ENCODE data around the gene ASB16.
A peak's percentile ranks its signal among the peaks of the same experiment; 100 is the strongest.

DNA sequence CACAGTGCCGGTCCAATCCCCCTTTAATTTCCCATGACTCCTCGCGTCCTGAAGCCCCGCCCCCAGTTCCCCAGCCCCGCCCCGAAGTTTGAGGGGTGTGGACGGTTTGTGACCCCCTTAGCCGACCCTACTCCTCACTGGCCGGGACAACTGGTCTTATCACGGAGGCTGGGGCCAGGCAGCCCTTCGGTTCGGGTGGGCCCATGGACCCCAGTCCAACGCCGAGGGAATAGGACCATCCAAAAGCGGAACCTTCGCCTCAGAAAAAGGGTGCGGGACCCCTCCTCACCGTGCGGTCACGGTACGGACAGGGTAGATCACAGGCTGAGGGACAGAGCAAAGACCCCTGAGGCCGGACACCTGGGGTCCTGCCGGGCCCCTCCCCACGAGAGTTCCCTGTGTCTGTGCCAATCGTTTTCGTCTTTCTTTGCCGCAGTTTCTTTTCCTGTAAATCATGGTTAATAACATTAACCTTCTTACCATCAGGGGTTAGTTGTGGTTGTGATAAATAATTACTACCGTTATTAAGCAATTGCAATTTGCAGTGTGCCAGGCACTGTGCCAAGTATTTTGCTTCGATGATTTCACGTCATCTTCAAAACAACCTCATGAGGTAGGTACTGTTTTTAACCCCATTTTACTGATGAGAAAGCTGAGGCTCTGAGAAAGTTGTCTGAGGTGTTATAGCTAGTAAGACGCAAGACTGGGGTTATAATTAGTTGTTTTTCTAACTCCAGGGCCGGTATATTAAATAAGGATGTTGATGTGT, 16.8 kb downstream of the ASB16 start:
- TF ChIP-seq, protein P1, sequence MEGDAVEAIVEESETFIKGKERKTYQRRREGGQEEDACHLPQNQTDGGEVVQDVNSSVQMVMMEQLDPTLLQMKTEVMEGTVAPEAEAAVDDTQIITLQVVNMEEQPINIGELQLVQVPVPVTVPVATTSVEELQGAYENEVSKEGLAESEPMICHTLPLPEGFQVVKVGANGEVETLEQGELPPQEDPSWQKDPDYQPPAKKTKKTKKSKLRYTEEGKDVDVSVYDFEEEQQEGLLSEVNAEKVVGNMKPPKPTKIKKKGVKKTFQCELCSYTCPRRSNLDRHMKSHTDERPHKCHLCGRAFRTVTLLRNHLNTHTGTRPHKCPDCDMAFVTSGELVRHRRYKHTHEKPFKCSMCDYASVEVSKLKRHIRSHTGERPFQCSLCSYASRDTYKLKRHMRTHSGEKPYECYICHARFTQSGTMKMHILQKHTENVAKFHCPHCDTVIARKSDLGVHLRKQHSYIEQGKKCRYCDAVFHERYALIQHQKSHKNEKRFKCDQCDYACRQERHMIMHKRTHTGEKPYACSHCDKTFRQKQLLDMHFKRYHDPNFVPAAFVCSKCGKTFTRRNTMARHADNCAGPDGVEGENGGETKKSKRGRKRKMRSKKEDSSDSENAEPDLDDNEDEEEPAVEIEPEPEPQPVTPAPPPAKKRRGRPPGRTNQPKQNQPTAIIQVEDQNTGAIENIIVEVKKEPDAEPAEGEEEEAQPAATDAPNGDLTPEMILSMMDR (IDR thresholded peaks at IDR 0.05 in 2 of 3, conservative IDR thresholded peaks at IDR 0.05 in 1 of 3; ENCODE audit: borderline replicate concordance in 1 of 3, insufficient read depth in 1 of 3, low read depth in 2 of 3, low read length in 2 of 3): no peak
- TF ChIP-seq CBX3 (IDR thresholded peaks at IDR 0.05; ENCODE audit: low read depth): no peak
- TF ChIP-seq, protein P2, sequence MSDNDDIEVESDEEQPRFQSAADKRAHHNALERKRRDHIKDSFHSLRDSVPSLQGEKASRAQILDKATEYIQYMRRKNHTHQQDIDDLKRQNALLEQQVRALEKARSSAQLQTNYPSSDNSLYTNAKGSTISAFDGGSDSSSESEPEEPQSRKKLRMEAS (IDR thresholded peaks at IDR 0.05): no peak; the same call in 1 of the 2 replicates
- TF ChIP-seq RAD21 (IDR thresholded peaks at IDR 0.05; ENCODE audit: low read depth): no peak
- TF ChIP-seq, protein P3, sequence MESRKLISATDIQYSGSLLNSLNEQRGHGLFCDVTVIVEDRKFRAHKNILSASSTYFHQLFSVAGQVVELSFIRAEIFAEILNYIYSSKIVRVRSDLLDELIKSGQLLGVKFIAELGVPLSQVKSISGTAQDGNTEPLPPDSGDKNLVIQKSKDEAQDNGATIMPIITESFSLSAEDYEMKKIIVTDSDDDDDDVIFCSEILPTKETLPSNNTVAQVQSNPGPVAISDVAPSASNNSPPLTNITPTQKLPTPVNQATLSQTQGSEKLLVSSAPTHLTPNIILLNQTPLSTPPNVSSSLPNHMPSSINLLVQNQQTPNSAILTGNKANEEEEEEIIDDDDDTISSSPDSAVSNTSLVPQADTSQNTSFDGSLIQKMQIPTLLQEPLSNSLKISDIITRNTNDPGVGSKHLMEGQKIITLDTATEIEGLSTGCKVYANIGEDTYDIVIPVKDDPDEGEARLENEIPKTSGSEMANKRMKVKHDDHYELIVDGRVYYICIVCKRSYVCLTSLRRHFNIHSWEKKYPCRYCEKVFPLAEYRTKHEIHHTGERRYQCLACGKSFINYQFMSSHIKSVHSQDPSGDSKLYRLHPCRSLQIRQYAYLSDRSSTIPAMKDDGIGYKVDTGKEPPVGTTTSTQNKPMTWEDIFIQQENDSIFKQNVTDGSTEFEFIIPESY (IDR thresholded peaks at IDR 0.05; ENCODE audit: extremely low read depth, insufficient replicate concordance, low read length): no peak
- TF ChIP-seq POLR2AphosphoS5 (IDR thresholded peaks at IDR 0.05; ENCODE audit: low read depth, low read length): 0 out of 2 replicates have a peak, but pooled peaks have one; percentile 5
- no peak for TF ChIP-seq SIN3A (IDR thresholded peaks at IDR 0.05; ENCODE audit: low read depth)
- TF ChIP-seq EZH2 (IDR thresholded peaks at IDR 0.05): no peak

All from HCT116 (cell line).